Panc1 (cell line): ENCODE results near the gene CAMK2B.

Experiments used
- POLR2AphosphoS5 ChIP-seq: IDR thresholded peaks from 2 replicates; pipeline ENCODE4 v1.6.1; 2012; ENCODE audit warnings: mild to moderate bottlenecking, low read depth, low read length, moderate library complexity
- SIN3A ChIP-seq: IDR thresholded peaks from 2 replicates; pipeline ENCODE4 v1.6.1; 2012; ENCODE audit warnings: low read depth, mild to moderate bottlenecking, low read length, moderate library complexity, borderline replicate concordance; ENCODE audit not compliant: insufficient read depth
- TF ChIP-seq, protein P1 (sequence below): fragments of 450-650 bp; IDR thresholded peaks from 2 replicates; pipeline ENCODE4 v1.5.1; 2017; ENCODE audit warnings: mild to moderate bottlenecking
- TF ChIP-seq, protein P2 (sequence below), 2 experiments: IDR thresholded peaks; 2 replicates each; pipeline ENCODE4 v1.6.1; 2011 to 2012; ENCODE audit warnings: low read depth in 2 of 2, control low read depth in 1 of 2, low read length in 1 of 2, mild to moderate bottlenecking in 1 of 2, moderate library complexity in 1 of 2; ENCODE audit not compliant: insufficient read depth in 1 of 2

DNA sequence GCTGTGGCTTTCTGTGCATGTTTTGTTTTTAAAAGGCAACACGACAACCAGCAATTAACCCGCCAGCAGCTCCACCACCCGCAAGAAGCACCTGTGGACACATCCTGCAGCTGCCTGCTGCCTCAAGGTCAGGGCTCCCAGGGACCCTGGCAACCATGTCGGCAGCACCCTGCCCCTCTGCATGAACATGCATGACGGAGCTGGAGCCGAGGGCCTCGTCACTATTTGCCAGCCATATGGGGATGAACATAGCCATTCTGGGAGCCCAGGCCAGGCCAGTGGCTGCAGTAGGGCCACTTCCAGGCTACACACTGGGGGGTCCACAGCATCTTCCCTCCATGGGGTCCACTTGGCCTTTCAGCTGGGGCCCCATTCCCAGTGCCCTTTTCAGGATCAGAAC is 52.9 kb downstream of the CAMK2B start:
- TF ChIP-seq, protein P1, sequence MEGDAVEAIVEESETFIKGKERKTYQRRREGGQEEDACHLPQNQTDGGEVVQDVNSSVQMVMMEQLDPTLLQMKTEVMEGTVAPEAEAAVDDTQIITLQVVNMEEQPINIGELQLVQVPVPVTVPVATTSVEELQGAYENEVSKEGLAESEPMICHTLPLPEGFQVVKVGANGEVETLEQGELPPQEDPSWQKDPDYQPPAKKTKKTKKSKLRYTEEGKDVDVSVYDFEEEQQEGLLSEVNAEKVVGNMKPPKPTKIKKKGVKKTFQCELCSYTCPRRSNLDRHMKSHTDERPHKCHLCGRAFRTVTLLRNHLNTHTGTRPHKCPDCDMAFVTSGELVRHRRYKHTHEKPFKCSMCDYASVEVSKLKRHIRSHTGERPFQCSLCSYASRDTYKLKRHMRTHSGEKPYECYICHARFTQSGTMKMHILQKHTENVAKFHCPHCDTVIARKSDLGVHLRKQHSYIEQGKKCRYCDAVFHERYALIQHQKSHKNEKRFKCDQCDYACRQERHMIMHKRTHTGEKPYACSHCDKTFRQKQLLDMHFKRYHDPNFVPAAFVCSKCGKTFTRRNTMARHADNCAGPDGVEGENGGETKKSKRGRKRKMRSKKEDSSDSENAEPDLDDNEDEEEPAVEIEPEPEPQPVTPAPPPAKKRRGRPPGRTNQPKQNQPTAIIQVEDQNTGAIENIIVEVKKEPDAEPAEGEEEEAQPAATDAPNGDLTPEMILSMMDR: no peak
- TF ChIP-seq POLR2AphosphoS5: no peak
- TF ChIP-seq SIN3A: no peak
- TF ChIP-seq, protein P2, sequence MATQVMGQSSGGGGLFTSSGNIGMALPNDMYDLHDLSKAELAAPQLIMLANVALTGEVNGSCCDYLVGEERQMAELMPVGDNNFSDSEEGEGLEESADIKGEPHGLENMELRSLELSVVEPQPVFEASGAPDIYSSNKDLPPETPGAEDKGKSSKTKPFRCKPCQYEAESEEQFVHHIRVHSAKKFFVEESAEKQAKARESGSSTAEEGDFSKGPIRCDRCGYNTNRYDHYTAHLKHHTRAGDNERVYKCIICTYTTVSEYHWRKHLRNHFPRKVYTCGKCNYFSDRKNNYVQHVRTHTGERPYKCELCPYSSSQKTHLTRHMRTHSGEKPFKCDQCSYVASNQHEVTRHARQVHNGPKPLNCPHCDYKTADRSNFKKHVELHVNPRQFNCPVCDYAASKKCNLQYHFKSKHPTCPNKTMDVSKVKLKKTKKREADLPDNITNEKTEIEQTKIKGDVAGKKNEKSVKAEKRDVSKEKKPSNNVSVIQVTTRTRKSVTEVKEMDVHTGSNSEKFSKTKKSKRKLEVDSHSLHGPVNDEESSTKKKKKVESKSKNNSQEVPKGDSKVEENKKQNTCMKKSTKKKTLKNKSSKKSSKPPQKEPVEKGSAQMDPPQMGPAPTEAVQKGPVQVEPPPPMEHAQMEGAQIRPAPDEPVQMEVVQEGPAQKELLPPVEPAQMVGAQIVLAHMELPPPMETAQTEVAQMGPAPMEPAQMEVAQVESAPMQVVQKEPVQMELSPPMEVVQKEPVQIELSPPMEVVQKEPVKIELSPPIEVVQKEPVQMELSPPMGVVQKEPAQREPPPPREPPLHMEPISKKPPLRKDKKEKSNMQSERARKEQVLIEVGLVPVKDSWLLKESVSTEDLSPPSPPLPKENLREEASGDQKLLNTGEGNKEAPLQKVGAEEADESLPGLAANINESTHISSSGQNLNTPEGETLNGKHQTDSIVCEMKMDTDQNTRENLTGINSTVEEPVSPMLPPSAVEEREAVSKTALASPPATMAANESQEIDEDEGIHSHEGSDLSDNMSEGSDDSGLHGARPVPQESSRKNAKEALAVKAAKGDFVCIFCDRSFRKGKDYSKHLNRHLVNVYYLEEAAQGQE (IDR thresholded peaks at IDR 0.05; ENCODE audit: insufficient read depth in 1 of 2, low read depth in 2 of 2, low read length in 1 of 2): no peak
